ENCODE results near the gene DZIP1L.

- no peak for TF ChIP-seq TCF4 (CRISPR knock-in tag; IDR thresholded peaks at IDR 0.05; ENCODE audit: borderline replicate concordance)
- no peak for TF ChIP-seq ARNTL (CRISPR knock-in tag; IDR thresholded peaks at IDR 0.05; ENCODE audit: borderline replicate concordance, low read depth)
- TF ChIP-seq PATZ1 (CRISPR knock-in tag; IDR thresholded peaks at IDR 0.05; ENCODE audit: borderline replicate concordance) = no peak
- TF ChIP-seq ZNF565 (CRISPR knock-in tag; conservative IDR thresholded peaks at IDR 0.05; ENCODE audit: low read depth) = no peak
- TF ChIP-seq ZFP3 (CRISPR knock-in tag; IDR thresholded peaks at IDR 0.05) = no peak
- no peak for TF ChIP-seq OSR1 (CRISPR knock-in tag; IDR thresholded peaks at IDR 0.05)
- TF ChIP-seq ZC3H10 (CRISPR knock-in tag; IDR thresholded peaks at IDR 0.05) = no peak
- TF ChIP-seq CSRNP3 (CRISPR knock-in tag; IDR thresholded peaks at IDR 0.05) = no peak
These were observed 49.7 kb upstream of the DZIP1L start for GRCh38 chr3:138165061-138165460.
